Endothelial cell of umbilical vein (primary cell): ENCODE results near the gene CNST. TPM values are rescaled to one million over a fixed set of nuclear protein-coding genes. Genes with fewer than 3 reads are reported as not detected.

Experiments used
- BruUV-seq: library from RNA; stranded (reverse); fragments of 400-500 nt; replicated peaks from 2 replicates; lab custom pipeline; 2021; lab: Mats Ljungman, UMichigan
- CTCF ChIA-PET: fragments of 300-600, 350-600 bp; sonication (Branson Sonifier 250); formaldehyde crosslinking; loops from one replicate; lab custom pipeline; 2021; ENCODE audit warnings: antibody characterized with exemption, inconsistent platforms; lab: Charles Lee
- POLR2A ChIA-PET: fragments of 300-600, 350-600 bp; sonication (Branson Sonifier 250); formaldehyde crosslinking; loops from one replicate; lab custom pipeline; 2021; ENCODE audit warnings: antibody characterized with exemption, inconsistent platforms; lab: Charles Lee
- DNase-seq: peaks from one replicate; pipeline ENCODE4 v3.0.0-alpha.2; 2011; ENCODE audit warnings: low read depth, low spot score
- FAIRE-seq: peaks from 2 replicates; lab custom pipeline; 2011; peaks lifted over from hg19 to GRCh38; lab: Jason Lieb, UNC
- H2AFZ ChIP-seq: 2 replicates; pipeline ENCODE4 v1.6.0; 2012; ENCODE audit warnings: low read depth, low read length, control low read depth, inconsistent platforms
- H3K27ac ChIP-seq: 2 replicates; pipeline ENCODE4 v1.5.1; 2011; ENCODE audit warnings: low read depth, mild to moderate bottlenecking, control low read depth, low read length, moderate library complexity; ENCODE audit not compliant: insufficient read depth
- H3K27me3 ChIP-seq, 2 experiments: 2 replicates each; pipeline versions ENCODE4 v1.6.0 to v1.6.1; 2011; ENCODE audit warnings: low read length in 2 of 2, mixed read lengths in 1 of 2; ENCODE audit not compliant: control insufficient read depth in 2 of 2, insufficient read depth in 2 of 2
- H3K36me3 ChIP-seq, 2 experiments: 2 replicates in 1 of 2; 3 replicates in 1 of 2; pipeline ENCODE4 v1.5.1; 2011; ENCODE audit warnings: low read length in 2 of 2, mild to moderate bottlenecking in 1 of 2, moderate library complexity in 1 of 2; ENCODE audit not compliant: control insufficient read depth in 2 of 2, insufficient read depth in 2 of 2; ENCODE audit errors: extremely low read depth in 1 of 2
- H3K4me1 ChIP-seq: 3 replicates; pipeline ENCODE4 v1.5.1; 2011; ENCODE audit warnings: mild to moderate bottlenecking, low read length; ENCODE audit not compliant: control insufficient read depth, insufficient read depth; ENCODE audit errors: extremely low read depth
- H3K4me2 ChIP-seq: 2 replicates; pipeline ENCODE4 v1.6.1; 2011; ENCODE audit warnings: low read length, control low read depth, mixed read lengths; ENCODE audit not compliant: insufficient read depth
- H3K4me3 ChIP-seq, 3 experiments: fragments of 200-600 bp in 1 of 3; sonication (generic), shearing (Covaris generic) in 1 of 3; replicated peaks in 1 of 3; 2 replicates each; pipeline ENCODE4 v1.5.1; 2011 to 2016; ENCODE audit warnings: control low read depth in 3 of 3, low read length in 3 of 3, mild to moderate bottlenecking in 2 of 3, inconsistent platforms in 1 of 3, low read depth in 1 of 3, moderate library complexity in 1 of 3; ENCODE audit not compliant: insufficient read depth in 1 of 3
- H3K79me2 ChIP-seq: 2 replicates; pipeline ENCODE4 v1.6.0; 2012; ENCODE audit warnings: low read length, inconsistent platforms; ENCODE audit not compliant: control insufficient read depth, insufficient read depth
- H3K9ac ChIP-seq: replicated peaks from 2 replicates; pipeline ENCODE3; 2011; ENCODE audit warnings: low read length, control low read depth; ENCODE audit not compliant: insufficient read depth; ENCODE audit errors: extremely low read depth
- H3K9me1 ChIP-seq: replicated peaks from 3 replicates; pipeline ENCODE4 v1.6.0; 2011; ENCODE audit warnings: mild to moderate bottlenecking, low read length; ENCODE audit not compliant: control insufficient read depth, insufficient read depth; ENCODE audit errors: extremely low read depth
- H3K9me3 ChIP-seq: replicated peaks from 2 replicates; pipeline ENCODE4 v1.5.1; 2012; ENCODE audit warnings: low read length, inconsistent platforms; ENCODE audit not compliant: control insufficient read depth, insufficient read depth
- H4K20me1 ChIP-seq: replicated peaks from 2 replicates; pipeline ENCODE3; 2011; ENCODE audit warnings: mild to moderate bottlenecking, low read length; ENCODE audit not compliant: control insufficient read depth, insufficient read depth; ENCODE audit errors: extremely low read depth
- CTCF ChIP-seq, 2 donors: IDR thresholded peaks; 1 replicate in 1 of 2; 2 replicates in 1 of 2; pipeline ENCODE4 v1.5.1; 2011; ENCODE audit warnings: low read length in 2 of 2, mild to moderate bottlenecking in 2 of 2, moderate library complexity in 2 of 2, control low read depth in 1 of 2, inconsistent platforms in 1 of 2, low read depth in 1 of 2; ENCODE audit not compliant: insufficient read depth in 1 of 2; ENCODE audit errors: extremely low read depth in 1 of 2
- EZH2 ChIP-seq: IDR thresholded peaks from 2 replicates; pipeline ENCODE4 v1.6.1; 2012; ENCODE audit warnings: borderline replicate concordance, low read depth, mild to moderate bottlenecking, moderate library complexity, low read length, inconsistent platforms; ENCODE audit not compliant: severe bottlenecking
- FOS ChIP-seq: IDR thresholded peaks from 2 replicates; pipeline ENCODE4 v1.6.1; 2011; ENCODE audit warnings: mild to moderate bottlenecking, low read length, moderate library complexity, borderline replicate concordance; ENCODE audit not compliant: insufficient read depth
- GATA2 ChIP-seq: IDR thresholded peaks from 2 replicates; pipeline ENCODE4 v1.7.0; 2011; ENCODE audit warnings: low read depth, mild to moderate bottlenecking, moderate library complexity, mixed read lengths, low read length; ENCODE audit not compliant: insufficient read length, insufficient read depth
- JUN ChIP-seq: IDR thresholded peaks from 2 replicates; pipeline ENCODE4 v1.6.1; 2011; ENCODE audit warnings: borderline replicate concordance, low read depth; ENCODE audit not compliant: insufficient read length, insufficient read depth
- MAX ChIP-seq: IDR thresholded peaks from 2 replicates; pipeline ENCODE4 v1.6.1; 2011; ENCODE audit not compliant: insufficient read depth, insufficient read length
- MYC ChIP-seq: IDR thresholded peaks from one replicate; pipeline ENCODE4 v1.6.1; 2011; ENCODE audit warnings: mild to moderate bottlenecking, low read depth, low read length
- POLR2A ChIP-seq: IDR thresholded peaks from 2 replicates; pipeline ENCODE4 v1.6.1; 2012; ENCODE audit warnings: low read depth, mild to moderate bottlenecking, control low read depth, low read length
- POLR2AphosphoS5 ChIP-seq: IDR thresholded peaks from 2 replicates; pipeline ENCODE4 v1.6.1; 2012; ENCODE audit warnings: low read depth, mild to moderate bottlenecking, control low read depth, low read length, moderate library complexity; ENCODE audit not compliant: insufficient read depth
- dilution Hi-C: fragments of 300-500 bp; cut with MboI; formaldehyde crosslinking; loops from one replicate; pipeline ENCODE4 v1.15.0; 2019; ENCODE audit warnings: low sequenced_read_pairs; ENCODE audit not compliant: extremely low pct_ligation_motif_present
- intact Hi-C: fragments of 100-400 bp; cut with micrococcal nuclease; formaldehyde crosslinking; loops from one replicate; pipeline ENCODE4 v1.10.0; 2022
- polyA plus RNA-seq, 4 experiments: library from polyadenylated mRNA; depleted of rRNA in 3 of 4; stranded (reverse) in 3 of 4; unstranded in 1 of 4; fragments of >200 nt; gene quantifications; 2 replicates each; pipeline versions ENCODE4 v1.2.1 to v1.2.3, GENCODE V29; 2011 to 2012; ENCODE audit warnings: missing spikeins in 1 of 4
- total RNA-seq: library from RNA; stranded (reverse); gene quantifications from 2 replicates; pipeline ENCODE4 v1.2.3, GENCODE V29; 2021

The CNST gene
- total and polyA plus RNA-seq, 2 donors (not counting 3 experiments of a cell fraction or from before 2014, with no cell fraction given), result 6.3 to 18.1 TPM

- no peak for TF ChIP-seq JUN
- no peak for TF ChIP-seq POLR2A
- no peak for TF ChIP-seq FOS
- TF ChIP-seq POLR2AphosphoS5, result no peak
- TF ChIP-seq MAX, result no peak
- no peak for TF ChIP-seq CTCF (IDR thresholded peaks at IDR 0.05; ENCODE audit: extremely low read depth in 1 of 2, insufficient read depth in 1 of 2, low read depth in 1 of 2, low read length in 2 of 2)
- no peak for TF ChIP-seq GATA2
- no peak for TF ChIP-seq MYC
- no peak for TF ChIP-seq EZH2
- no peak overlapping the region for H3K4me3 ChIP-seq
- FAIRE-seq (no peak), DNase-seq (no peak)
- peaks cover 0 to 2% of the 10 kb centered on the region in 2 experiments for H3K27me3 ChIP-seq
- no peaks in the 10 kb centered on the region for H3K79me2 ChIP-seq
- H3K9me3 ChIP-seq, result no peaks in the 10 kb centered on the region
- POLR2A ChIA-PET, result no interaction called here
- H3K27ac ChIP-seq, result no peak overlapping the region
- no peaks in the 10 kb centered on the region for H3K9me1 ChIP-seq
- H3K36me3 ChIP-seq, result no peaks in the 10 kb centered on the region
- H4K20me1 ChIP-seq, result no peaks in the 10 kb centered on the region
- H3K4me2 ChIP-seq, result no peak overlapping the region
- H3K4me1 ChIP-seq, result no peaks in the 10 kb centered on the region
- dilution Hi-C loops, result no loop called here
- intact Hi-C loops, result no loop called here
- no peak overlapping the region for H3K9ac ChIP-seq
- CTCF ChIA-PET, result no interaction called here
- no TSS peak for BruUV-seq
- no peak overlapping the region for H2AFZ ChIP-seq
Observed at GRCh38 chr1:246526915-246527314, 39.3 kb upstream of the CNST start.
